HepG2 (cell line): Measurements from ENCODE around the gene DBNDD1. TPM values are rescaled to one million over a fixed set of nuclear protein-coding genes. Genes with fewer than 3 reads are reported as not detected.

Experiments
- KDM6A ChIP-seq: IDR thresholded peaks from 2 replicates; pipeline ENCODE4 v1.6.1; 2016; ENCODE audit warnings: low read depth
- KLF13 ChIP-seq: sonication (generic); formaldehyde crosslinking; IDR thresholded peaks from 2 replicates; pipeline ENCODE4 v1.4.0; 2020; ENCODE audit warnings: mild to moderate bottlenecking, missing genetic modification reagents
- MXD4 ChIP-seq: IDR thresholded peaks from 2 replicates; pipeline ENCODE4 v1.6.1; 2016; ENCODE audit warnings: mild to moderate bottlenecking, missing biosample characterization, missing genetic modification reagents
- MXI1 ChIP-seq: IDR thresholded peaks from 3 replicates; pipeline ENCODE4 v1.6.1; 2012; ENCODE audit warnings: low read depth, low read length, inconsistent platforms, borderline replicate concordance
- POLR2AphosphoS5 ChIP-seq: IDR thresholded peaks from 2 replicates; pipeline ENCODE4 v1.6.1; 2012; ENCODE audit warnings: low read depth, low read length
- RAD51 ChIP-seq: fragments of 450-650 bp; IDR thresholded peaks from 2 replicates; pipeline ENCODE4 v1.6.1; 2016; ENCODE audit warnings: borderline replicate concordance
- SIX4 ChIP-seq: sonication (generic); formaldehyde crosslinking; IDR thresholded peaks from 2 replicates; pipeline ENCODE4 v1.4.0; 2020; ENCODE audit warnings: missing genetic modification reagents
- SRSF9 ChIP-seq: fragments of 200-400 bp; formaldehyde crosslinking; IDR thresholded peaks from 2 replicates; pipeline ENCODE4 v1.6.1; 2018; ENCODE audit warnings: borderline replicate concordance, mild to moderate bottlenecking, low read depth, low read length; ENCODE audit not compliant: insufficient read depth, poor library complexity, severe bottlenecking
- ZFP62 ChIP-seq: sonication (generic); formaldehyde crosslinking; IDR thresholded peaks from 2 replicates; pipeline ENCODE4 v1.4.0; 2020; ENCODE audit warnings: missing genetic modification reagents
- ZNF10 ChIP-seq: sonication (generic); formaldehyde crosslinking; IDR thresholded peaks from 2 replicates; pipeline ENCODE4 v1.4.0; 2020; ENCODE audit warnings: mild to moderate bottlenecking, low read depth, missing genetic modification reagents, borderline replicate concordance
- ZNF180 ChIP-seq: sonication (generic); formaldehyde crosslinking; IDR thresholded peaks from 2 replicates; pipeline ENCODE4 v1.4.0; 2020; ENCODE audit warnings: low read depth, missing genetic modification reagents, borderline replicate concordance
- ZNF605 ChIP-seq: sonication (generic); formaldehyde crosslinking; IDR thresholded peaks from 2 replicates; pipeline ENCODE4 v1.8.0; 2022; ENCODE audit warnings: mild to moderate bottlenecking, missing genetic modification reagents
- ZNF713 ChIP-seq: sonication (generic); formaldehyde crosslinking; IDR thresholded peaks from 2 replicates; pipeline ENCODE4 v1.4.0; 2020; ENCODE audit warnings: mild to moderate bottlenecking, missing genetic modification reagents
- polyA plus RNA-seq, 8 experiments: library from polyadenylated mRNA; depleted of rRNA in 3 of 8; stranded (reverse) in 7 of 8; unstranded in 1 of 8; fragments of >200 nt; fragmentation: Illumina TruSeq in 4 of 8; extraction: Trizol in 4 of 8; gene quantifications; 2 replicates each; pipeline versions ENCODE4 v1.2.1 to v1.2.3, GENCODE V29; 2011 to 2016; ENCODE audit warnings: low read depth in 4 of 8, missing spikeins in 1 of 8, mixed read lengths in 1 of 8; ENCODE audit not compliant: insufficient read depth in 1 of 8
- total RNA-seq, 5 experiments: library from RNA; depleted of rRNA; stranded (reverse); fragments of >200 nt; fragmentation: Illumina TruSeq; extraction: Trizol; gene quantifications; 2 replicates each; pipeline ENCODE4 v1.2.3, GENCODE V29; 2016; ENCODE audit warnings: low read depth in 1 of 5
- TF ChIP-seq, protein P1 (sequence below): sonication (generic); formaldehyde crosslinking; IDR thresholded peaks from 2 replicates; pipeline ENCODE4 v1.8.0; 2023; ENCODE audit warnings: mild to moderate bottlenecking, missing genetic modification reagents
- TF ChIP-seq, protein P2 (sequence below): sonication (generic); formaldehyde crosslinking; IDR thresholded peaks from 2 replicates; pipeline ENCODE4 v1.4.0; 2020; ENCODE audit warnings: missing genetic modification reagents
- TF ChIP-seq, protein P3 (sequence below): sonication (generic); formaldehyde crosslinking; IDR thresholded peaks from 2 replicates; pipeline ENCODE4 v1.5.1; 2020; ENCODE audit warnings: mild to moderate bottlenecking, missing genetic modification reagents, borderline replicate concordance

The DBNDD1 gene
- total and polyA plus RNA-seq, 2 of the 13 experiments (the other 11 are each of a cell fraction or from before 2014, with no cell fraction given): 17.0 to 40.4 TPM

DNA sequence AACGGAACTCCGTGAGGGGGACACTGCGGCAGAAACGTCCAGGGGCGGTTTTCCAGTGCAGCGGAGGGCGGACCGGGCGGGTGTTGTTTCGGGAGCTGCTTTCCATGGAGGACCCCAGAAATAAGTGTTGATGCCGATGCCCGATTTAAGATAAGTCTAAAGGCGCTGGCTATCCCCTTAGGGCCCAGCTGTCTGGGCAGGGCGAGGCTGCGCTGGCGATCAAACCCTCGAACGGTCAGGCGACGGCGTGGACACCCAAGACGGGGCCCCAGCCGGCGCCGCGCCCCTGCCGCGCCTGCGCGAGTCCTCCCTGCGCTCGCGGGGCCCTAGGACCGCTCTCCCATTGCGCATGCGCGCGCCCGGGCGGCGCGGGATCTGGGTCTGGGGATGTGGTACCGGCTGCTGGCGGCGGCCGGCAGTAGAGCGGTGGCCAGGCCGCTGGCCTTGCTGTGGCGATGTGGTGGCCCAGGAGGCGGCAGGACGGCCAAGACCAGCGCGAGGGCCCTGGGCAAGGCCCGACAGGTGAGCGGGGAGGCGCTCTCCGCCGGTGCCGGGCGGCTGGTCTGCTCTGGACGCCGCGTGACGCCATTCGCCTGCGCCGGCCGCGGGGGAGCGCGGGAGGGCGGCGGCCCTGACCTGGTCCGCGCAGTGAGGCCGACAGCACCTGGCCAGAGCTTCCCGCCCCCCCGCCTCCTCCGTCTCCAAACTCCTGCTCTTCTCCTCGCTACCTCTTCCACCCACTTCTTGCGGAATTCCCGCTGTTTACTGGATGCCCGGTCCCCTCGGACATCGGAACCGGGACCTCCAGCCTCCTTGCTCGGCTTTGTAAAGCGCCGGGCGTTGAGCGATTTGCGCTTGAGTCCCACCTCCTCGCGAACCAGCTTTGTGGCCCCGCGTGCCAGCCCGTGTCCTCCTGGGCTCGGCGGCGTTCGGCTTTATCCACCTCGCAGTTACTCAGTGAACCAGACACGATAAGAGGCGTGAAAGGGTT lies 46.7 kb downstream of the DBNDD1 start (continued):
- peak; percentile 77; the same call in 2 of the 3 replicates for TF ChIP-seq MXI1
- TF ChIP-seq KDM6A (CRISPR knock-in tag): no peak; the same call in 1 of the 2 replicates
- TF ChIP-seq ZNF180 (CRISPR knock-in tag): peak; percentile 3; the same call in 1 of the 2 replicates
- TF ChIP-seq RAD51: no peak
- TF ChIP-seq, protein P1, sequence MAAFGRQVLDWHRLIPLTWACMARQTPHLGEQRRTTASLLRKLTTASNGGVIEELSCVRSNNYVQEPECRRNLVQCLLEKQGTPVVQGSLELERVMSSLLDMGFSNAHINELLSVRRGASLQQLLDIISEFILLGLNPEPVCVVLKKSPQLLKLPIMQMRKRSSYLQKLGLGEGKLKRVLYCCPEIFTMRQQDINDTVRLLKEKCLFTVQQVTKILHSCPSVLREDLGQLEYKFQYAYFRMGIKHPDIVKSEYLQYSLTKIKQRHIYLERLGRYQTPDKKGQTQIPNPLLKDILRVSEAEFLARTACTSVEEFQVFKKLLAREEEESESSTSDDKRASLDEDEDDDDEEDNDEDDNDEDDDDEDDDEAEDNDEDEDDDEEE (CRISPR knock-in tag): peak; percentile 68; the same call in 1 of the 2 replicates
- peak; percentile 92 for TF ChIP-seq MXD4 (CRISPR knock-in tag)
- no peak; the same call in 1 of the 2 replicates for TF ChIP-seq ZNF605 (CRISPR knock-in tag)
- TF ChIP-seq ZFP62 (CRISPR knock-in tag): 0 out of 2 replicates have a peak, but pooled peaks have one; percentile 61
- TF ChIP-seq ZNF713: peak; percentile 3; the same call in 1 of the 2 replicates
- no peak for TF ChIP-seq SRSF9
- TF ChIP-seq, protein P2, sequence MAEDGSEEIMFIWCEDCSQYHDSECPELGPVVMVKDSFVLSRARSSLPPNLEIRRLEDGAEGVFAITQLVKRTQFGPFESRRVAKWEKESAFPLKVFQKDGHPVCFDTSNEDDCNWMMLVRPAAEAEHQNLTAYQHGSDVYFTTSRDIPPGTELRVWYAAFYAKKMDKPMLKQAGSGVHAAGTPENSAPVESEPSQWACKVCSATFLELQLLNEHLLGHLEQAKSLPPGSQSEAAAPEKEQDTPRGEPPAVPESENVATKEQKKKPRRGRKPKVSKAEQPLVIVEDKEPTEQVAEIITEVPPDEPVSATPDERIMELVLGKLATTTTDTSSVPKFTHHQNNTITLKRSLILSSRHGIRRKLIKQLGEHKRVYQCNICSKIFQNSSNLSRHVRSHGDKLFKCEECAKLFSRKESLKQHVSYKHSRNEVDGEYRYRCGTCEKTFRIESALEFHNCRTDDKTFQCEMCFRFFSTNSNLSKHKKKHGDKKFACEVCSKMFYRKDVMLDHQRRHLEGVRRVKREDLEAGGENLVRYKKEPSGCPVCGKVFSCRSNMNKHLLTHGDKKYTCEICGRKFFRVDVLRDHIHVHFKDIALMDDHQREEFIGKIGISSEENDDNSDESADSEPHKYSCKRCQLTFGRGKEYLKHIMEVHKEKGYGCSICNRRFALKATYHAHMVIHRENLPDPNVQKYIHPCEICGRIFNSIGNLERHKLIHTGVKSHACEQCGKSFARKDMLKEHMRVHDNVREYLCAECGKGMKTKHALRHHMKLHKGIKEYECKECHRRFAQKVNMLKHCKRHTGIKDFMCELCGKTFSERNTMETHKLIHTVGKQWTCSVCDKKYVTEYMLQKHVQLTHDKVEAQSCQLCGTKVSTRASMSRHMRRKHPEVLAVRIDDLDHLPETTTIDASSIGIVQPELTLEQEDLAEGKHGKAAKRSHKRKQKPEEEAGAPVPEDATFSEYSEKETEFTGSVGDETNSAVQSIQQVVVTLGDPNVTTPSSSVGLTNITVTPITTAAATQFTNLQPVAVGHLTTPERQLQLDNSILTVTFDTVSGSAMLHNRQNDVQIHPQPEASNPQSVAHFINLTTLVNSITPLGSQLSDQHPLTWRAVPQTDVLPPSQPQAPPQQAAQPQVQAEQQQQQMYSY (CRISPR knock-in tag): peak; percentile 78
- TF ChIP-seq ZNF10 (CRISPR knock-in tag): no peak
- TF ChIP-seq KLF13: no peak; the same call in 1 of the 2 replicates
- TF ChIP-seq POLR2AphosphoS5: peak; percentile 83
- TF ChIP-seq, protein P3, sequence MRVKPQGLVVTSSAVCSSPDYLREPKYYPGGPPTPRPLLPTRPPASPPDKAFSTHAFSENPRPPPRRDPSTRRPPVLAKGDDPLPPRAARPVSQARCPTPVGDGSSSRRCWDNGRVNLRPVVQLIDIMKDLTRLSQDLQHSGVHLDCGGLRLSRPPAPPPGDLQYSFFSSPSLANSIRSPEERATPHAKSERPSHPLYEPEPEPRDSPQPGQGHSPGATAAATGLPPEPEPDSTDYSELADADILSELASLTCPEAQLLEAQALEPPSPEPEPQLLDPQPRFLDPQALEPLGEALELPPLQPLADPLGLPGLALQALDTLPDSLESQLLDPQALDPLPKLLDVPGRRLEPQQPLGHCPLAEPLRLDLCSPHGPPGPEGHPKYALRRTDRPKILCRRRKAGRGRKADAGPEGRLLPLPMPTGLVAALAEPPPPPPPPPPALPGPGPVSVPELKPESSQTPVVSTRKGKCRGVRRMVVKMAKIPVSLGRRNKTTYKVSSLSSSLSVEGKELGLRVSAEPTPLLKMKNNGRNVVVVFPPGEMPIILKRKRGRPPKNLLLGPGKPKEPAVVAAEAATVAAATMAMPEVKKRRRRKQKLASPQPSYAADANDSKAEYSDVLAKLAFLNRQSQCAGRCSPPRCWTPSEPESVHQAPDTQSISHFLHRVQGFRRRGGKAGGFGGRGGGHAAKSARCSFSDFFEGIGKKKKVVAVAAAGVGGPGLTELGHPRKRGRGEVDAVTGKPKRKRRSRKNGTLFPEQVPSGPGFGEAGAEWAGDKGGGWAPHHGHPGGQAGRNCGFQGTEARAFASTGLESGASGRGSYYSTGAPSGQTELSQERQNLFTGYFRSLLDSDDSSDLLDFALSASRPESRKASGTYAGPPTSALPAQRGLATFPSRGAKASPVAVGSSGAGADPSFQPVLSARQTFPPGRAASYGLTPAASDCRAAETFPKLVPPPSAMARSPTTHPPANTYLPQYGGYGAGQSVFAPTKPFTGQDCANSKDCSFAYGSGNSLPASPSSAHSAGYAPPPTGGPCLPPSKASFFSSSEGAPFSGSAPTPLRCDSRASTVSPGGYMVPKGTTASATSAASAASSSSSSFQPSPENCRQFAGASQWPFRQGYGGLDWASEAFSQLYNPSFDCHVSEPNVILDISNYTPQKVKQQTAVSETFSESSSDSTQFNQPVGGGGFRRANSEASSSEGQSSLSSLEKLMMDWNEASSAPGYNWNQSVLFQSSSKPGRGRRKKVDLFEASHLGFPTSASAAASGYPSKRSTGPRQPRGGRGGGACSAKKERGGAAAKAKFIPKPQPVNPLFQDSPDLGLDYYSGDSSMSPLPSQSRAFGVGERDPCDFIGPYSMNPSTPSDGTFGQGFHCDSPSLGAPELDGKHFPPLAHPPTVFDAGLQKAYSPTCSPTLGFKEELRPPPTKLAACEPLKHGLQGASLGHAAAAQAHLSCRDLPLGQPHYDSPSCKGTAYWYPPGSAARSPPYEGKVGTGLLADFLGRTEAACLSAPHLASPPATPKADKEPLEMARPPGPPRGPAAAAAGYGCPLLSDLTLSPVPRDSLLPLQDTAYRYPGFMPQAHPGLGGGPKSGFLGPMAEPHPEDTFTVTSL: no peak
- no peak; the same call in 1 of the 2 replicates for TF ChIP-seq SIX4 (CRISPR knock-in tag)
